Sigmoid colon (tissue), 7 donors: ENCODE data around the gene VGF. TPM values are rescaled to one million over a fixed set of nuclear protein-coding genes. Genes with fewer than 3 reads are reported as not detected.

ENCODE experiments used
- DNase-seq: peaks from one replicate; pipeline ENCODE4 v3.0.0-alpha.2; 2019
- H3K27ac ChIP-seq, 4 donors: fragments of 200-600 bp; sonication (generic); one replicate each; pipeline ENCODE4 v1.5.1; 2016 to 2019; ENCODE audit warnings: mild to moderate bottlenecking in 1 of 4
- H3K27me3 ChIP-seq, 3 donors: fragments of 200-600 bp; sonication (generic); one replicate each; pipeline ENCODE4 v1.5.1; 2019; ENCODE audit warnings: mild to moderate bottlenecking in 1 of 3
- H3K36me3 ChIP-seq, 4 donors: fragments of 200-600 bp; sonication (generic); one replicate each; pipeline ENCODE4 v1.5.1; 2016 to 2019
- H3K4me1 ChIP-seq, 4 donors: fragments of 200-600 bp; sonication (generic); one replicate each; pipeline ENCODE4 v1.5.1; 2017 to 2019
- H3K4me3 ChIP-seq, 4 donors: fragments of 200-600 bp; sonication (generic); one replicate each; pipeline ENCODE4 v1.5.1; 2017 to 2019; ENCODE audit warnings: mild to moderate bottlenecking in 2 of 4, moderate library complexity in 1 of 4
- H3K9me3 ChIP-seq, 4 donors: fragments of 200-600 bp in 3 of 4; sonication (generic) in 3 of 4; one replicate each; pipeline versions ENCODE4 v1.5.1 to v1.6.1; 2013 to 2019
- EP300 ChIP-seq, 4 donors: sonication (generic); formaldehyde crosslinking; IDR thresholded peaks; one replicate each; pipeline ENCODE4 v1.6.1; 2017; ENCODE audit warnings: antibody characterized with exemption in 4 of 4
- POLR2A ChIP-seq, 2 donors: fragments of 450-650 bp; IDR thresholded peaks; one replicate each; pipeline ENCODE4 v1.6.1; 2016; ENCODE audit warnings: antibody characterized with exemption in 2 of 2, mild to moderate bottlenecking in 2 of 2, moderate library complexity in 2 of 2
- POLR2AphosphoS5 ChIP-seq, 4 donors: sonication (generic); formaldehyde crosslinking; IDR thresholded peaks; one replicate each; pipeline ENCODE4 v1.6.1; 2017; ENCODE audit warnings: antibody characterized with exemption in 4 of 4
- WGBS, 2 donors: extraction: QIAGEN DNeasy Blood & Tissue Kit; methylation state at CpG; one replicate each; pipeline ENCODE4 v1.1.7; 2013; 5-methylcytosine and 5-hydroxymethylcytosine counted together
- intact Hi-C: fragments of 100-400 bp; cut with DNase I; formaldehyde crosslinking; loops from one replicate; pipeline ENCODE4 v1.15.1; 2023
- polyA plus RNA-seq, 3 donors: library from polyadenylated mRNA; stranded (reverse); fragments of 200-250 nt; gene quantifications; one replicate each; pipeline ENCODE4 v1.2.3, GENCODE V29; 2013
- total RNA-seq, 4 donors: library from RNA; depleted of rRNA; stranded (reverse); fragments of >200 nt; gene quantifications; one replicate each; pipeline ENCODE4 v1.1.0, GENCODE V29; 2016
- TF ChIP-seq, protein P1 (sequence below), 4 experiments: fragments of 450-650 bp in 3 of 4; fragments of 200-600 bp in 1 of 4; IDR thresholded peaks; one replicate each; pipeline ENCODE4 v1.5.1; 2016 to 2019; ENCODE audit warnings: antibody characterized with exemption in 4 of 4, mild to moderate bottlenecking in 3 of 4, moderate library complexity in 2 of 4
- donor health status: healthy with polysubstance abuse.
- donor health status: Bipolar disorder and iron deficiency.
- donor health status: healthy.

Gene VGF
- total and polyA plus RNA-seq, 7 donors = 0.54 to 0.68 (median 0.55) TPM; not detected in 4

DNA sequence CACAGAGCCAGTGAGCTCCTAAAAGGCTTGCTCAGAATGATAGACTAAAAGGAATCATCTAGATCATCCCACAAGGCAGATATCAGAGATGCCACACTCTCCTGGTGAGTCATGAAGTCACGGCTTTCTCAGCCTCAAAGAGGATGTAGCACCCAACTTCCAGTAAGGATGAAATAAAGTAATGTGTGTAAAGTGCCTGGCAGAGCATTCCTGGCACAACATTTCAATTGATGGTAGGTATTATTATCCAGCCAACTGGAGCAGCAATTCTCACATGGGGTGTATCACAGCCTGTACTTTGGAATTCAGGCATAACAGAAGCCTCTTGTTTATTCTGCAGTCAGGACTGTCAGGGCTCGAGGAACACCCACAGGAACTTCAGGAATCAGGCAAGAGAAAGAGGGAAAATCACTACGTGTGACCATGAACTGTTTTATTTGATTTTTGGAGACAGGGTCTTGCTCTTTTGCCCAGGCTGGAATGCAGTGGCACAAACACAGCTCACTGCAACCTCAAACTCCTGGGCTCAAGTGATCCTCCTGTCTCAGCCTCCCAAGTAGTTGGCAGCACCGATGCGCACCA is 20.0 kb upstream of the VGF start:
- no peaks in the 10 kb centered on the region for H3K9me3 ChIP-seq
- peaks cover 0 to 1% (median under 1%) of the 10 kb centered on the region in 4 donors for H3K4me1 ChIP-seq
- TF ChIP-seq, protein P1, sequence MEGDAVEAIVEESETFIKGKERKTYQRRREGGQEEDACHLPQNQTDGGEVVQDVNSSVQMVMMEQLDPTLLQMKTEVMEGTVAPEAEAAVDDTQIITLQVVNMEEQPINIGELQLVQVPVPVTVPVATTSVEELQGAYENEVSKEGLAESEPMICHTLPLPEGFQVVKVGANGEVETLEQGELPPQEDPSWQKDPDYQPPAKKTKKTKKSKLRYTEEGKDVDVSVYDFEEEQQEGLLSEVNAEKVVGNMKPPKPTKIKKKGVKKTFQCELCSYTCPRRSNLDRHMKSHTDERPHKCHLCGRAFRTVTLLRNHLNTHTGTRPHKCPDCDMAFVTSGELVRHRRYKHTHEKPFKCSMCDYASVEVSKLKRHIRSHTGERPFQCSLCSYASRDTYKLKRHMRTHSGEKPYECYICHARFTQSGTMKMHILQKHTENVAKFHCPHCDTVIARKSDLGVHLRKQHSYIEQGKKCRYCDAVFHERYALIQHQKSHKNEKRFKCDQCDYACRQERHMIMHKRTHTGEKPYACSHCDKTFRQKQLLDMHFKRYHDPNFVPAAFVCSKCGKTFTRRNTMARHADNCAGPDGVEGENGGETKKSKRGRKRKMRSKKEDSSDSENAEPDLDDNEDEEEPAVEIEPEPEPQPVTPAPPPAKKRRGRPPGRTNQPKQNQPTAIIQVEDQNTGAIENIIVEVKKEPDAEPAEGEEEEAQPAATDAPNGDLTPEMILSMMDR (IDR thresholded peaks at IDR 0.05) = no peak
- no peak for TF ChIP-seq EP300 (IDR thresholded peaks at IDR 0.05)
- TF ChIP-seq POLR2A (IDR thresholded peaks at IDR 0.05) = no peak
- TF ChIP-seq POLR2AphosphoS5 (IDR thresholded peaks at IDR 0.05) = no peak
- WGBS, 2 donors = 38 to 54% methylated on average over 5 of the region's 5 CpGs
- intact Hi-C loops = no loop called here
- no peaks in the 10 kb centered on the region for H3K36me3 ChIP-seq
- no peak for DNase-seq
- no peak overlapping the region for H3K27ac ChIP-seq
- H3K27me3 ChIP-seq = peaks cover 9 to 54% (median 42%) of the 10 kb centered on the region in 3 donors
- no peak overlapping the region for H3K4me3 ChIP-seq

DNA sequence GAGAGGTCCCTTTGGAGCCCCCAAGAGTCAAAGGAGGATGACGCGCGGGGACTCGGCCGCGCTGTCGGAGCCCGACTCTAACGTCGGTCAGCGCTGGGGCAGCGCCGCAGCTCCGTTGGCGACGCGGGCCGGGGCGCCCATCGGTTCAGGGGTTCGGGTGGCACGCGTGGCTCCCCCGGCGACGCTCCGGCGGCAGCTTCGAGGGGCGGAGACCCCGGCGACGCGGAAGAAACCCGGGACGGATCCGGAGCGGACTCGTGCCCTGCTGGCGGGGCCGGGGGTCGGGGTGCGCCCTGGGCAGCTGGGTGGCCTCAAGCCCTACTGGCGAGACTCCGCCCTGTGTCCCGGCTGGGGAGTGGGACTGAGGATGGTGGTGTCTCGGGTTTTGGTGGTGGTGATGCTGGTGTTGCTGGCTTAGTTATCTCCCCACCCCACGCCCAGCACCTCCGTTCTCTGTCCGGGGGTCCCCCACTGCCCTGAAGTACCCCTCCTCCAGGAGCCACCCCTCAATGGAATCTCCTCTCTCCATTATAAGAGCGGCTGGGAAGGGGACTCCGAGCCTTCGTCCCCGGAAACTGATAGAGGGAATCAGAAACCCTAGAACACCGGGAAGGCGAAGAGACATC is 14.9 kb upstream of the VGF start, which contains the start of gene NAT16:
Gene NAT16, minus strand, starts transcription at position 164 of the 626 bp plus-strand sequence. CDS start 5,486 bp downstream, outside the sequence.
- H3K27me3 ChIP-seq = peaks cover 32 to 94% (median 86%) of the 10 kb centered on the region in 3 donors
- no peak within 1 kb of the TSS for H3K4me3 ChIP-seq
- intact Hi-C loops = no loop called here
- no peak within 1 kb of the TSS for H3K27ac ChIP-seq
- TF ChIP-seq POLR2A (IDR thresholded peaks at IDR 0.05) = no peak
- no peak for TF ChIP-seq EP300 (IDR thresholded peaks at IDR 0.05)
- TF ChIP-seq, protein P1 (IDR thresholded peaks at IDR 0.05) = no peak
- no peak for TF ChIP-seq POLR2AphosphoS5 (IDR thresholded peaks at IDR 0.05)
- no peak for DNase-seq
- 5% methylated on average over 56 of the region's 56 CpGs for WGBS, 2 donors
- H3K9me3 ChIP-seq = no peaks in the 10 kb centered on the region
- H3K4me1 ChIP-seq = peaks cover 0 to 17% (median 15%) of the 10 kb centered on the region in 4 donors
- H3K36me3 ChIP-seq = no peaks in the 10 kb centered on the region

- Histone ChIP-seq H3K4me1 (peaks cover 0 to 17% (median 15%) of the 10 kb centered on the region in 4 donors), H3K36me3 (no peaks in the 10 kb centered on the region), H3K27ac (no peak overlapping the region), H3K27me3 (peaks cover 36 to 99% (median 91%) of the 10 kb centered on the region in 3 donors), H3K4me3 (no peak overlapping the region), H3K9me3 (no peaks in the 10 kb centered on the region)
- no peak for DNase-seq
- 3 to 6% methylated on average over 27 of the region's 27 CpGs for WGBS, 2 donors
- TF ChIP-seq POLR2A (IDR thresholded peaks at IDR 0.05) = no peak
- TF ChIP-seq, protein P1 (IDR thresholded peaks at IDR 0.05) = no peak
- TF ChIP-seq POLR2AphosphoS5 (IDR thresholded peaks at IDR 0.05) = no peak
- no peak for TF ChIP-seq EP300 (IDR thresholded peaks at IDR 0.05)
- intact Hi-C loops = no loop called here
These were observed 14.3 kb upstream of the VGF start for GRCh38 chr7:101179713-101180112.

GRCh38 chr7:101179117-101179516 is 13.7 kb upstream of the VGF start:
- Histone ChIP-seq H3K27ac (no peak overlapping the region), H3K36me3 (no peaks in the 10 kb centered on the region), H3K4me1 (peaks cover 0 to 20% (median 17%) of the 10 kb centered on the region in 4 donors), H3K27me3 (peaks cover 42 to 99% (median 93%) of the 10 kb centered on the region in 3 donors), H3K4me3 (no peak overlapping the region), H3K9me3 (no peaks in the 10 kb centered on the region)
- TF ChIP-seq, protein P1 (IDR thresholded peaks at IDR 0.05) = no peak
- TF ChIP-seq EP300 (IDR thresholded peaks at IDR 0.05) = no peak
- 2% methylated on average over 20 of the region's 20 CpGs for WGBS, 2 donors
- intact Hi-C loops = no loop called here
- no peak for DNase-seq
